Measurements from ENCODE around the gene CYP2R1. TPM values are rescaled to one million over a fixed set of nuclear protein-coding genes. Genes with fewer than 3 reads are reported as not detected.

The CYP2R1 gene
- 10.2 and 14.3 TPM in 2 replicates for total RNA-seq (ENCODE audit: low replicate concordance)

GRCh38 chr11:14892036-14892556 lies at the start of gene CYP2R1:
TSS of gene CYP2R1 (minus strand) at chr11:14892231. CDS start at chr11:14892205, 26 bp downstream.
- peak; percentile 96 for DNase-seq (ENCODE audit: low read depth)
- no peak for TF ChIP-seq CTCF (IDR thresholded peaks at IDR 0.05; ENCODE audit: insufficient read depth, low read length)
- H3K4me3 ChIP-seq (ENCODE audit: low read depth, low read length), result peak within 1 kb of the TSS; percentile 73

GRCh38 chr11:14938936-14939335 lies 46.9 kb upstream of the CYP2R1 start:
- no peak for TF ChIP-seq CTCF (IDR thresholded peaks at IDR 0.05; ENCODE audit: insufficient read depth, low read length)
- H3K4me3 ChIP-seq (ENCODE audit: low read depth, low read length), result no peak overlapping the region
- DNase-seq (ENCODE audit: low read depth), result no peak

- no peak for DNase-seq (ENCODE audit: low read depth)
- no peak overlapping the region for H3K4me3 ChIP-seq (ENCODE audit: low read depth, low read length)
- TF ChIP-seq CTCF (IDR thresholded peaks at IDR 0.05; ENCODE audit: insufficient read depth, low read length), result no peak
Measured at GRCh38 chr11:14934641-14935351, 42.8 kb upstream of the CYP2R1 start.

GRCh38 chr11:14932447-14932846 lies 40.4 kb upstream of the CYP2R1 start:
- TF ChIP-seq CTCF (IDR thresholded peaks at IDR 0.05; ENCODE audit: insufficient read depth, low read length), result no peak
- no peak for DNase-seq (ENCODE audit: low read depth)
- no peak overlapping the region for H3K4me3 ChIP-seq (ENCODE audit: low read depth, low read length)

GRCh38 chr11:14930369-14930768 lies 38.3 kb upstream of the CYP2R1 start:
- DNase-seq (ENCODE audit: low read depth), result no peak
- no peak overlapping the region for H3K4me3 ChIP-seq (ENCODE audit: low read depth, low read length)
- no peak for TF ChIP-seq CTCF (IDR thresholded peaks at IDR 0.05; ENCODE audit: insufficient read depth, low read length)

GRCh38 chr11:14927146-14927545 lies 35.1 kb upstream of the CYP2R1 start:
- no peak for TF ChIP-seq CTCF (IDR thresholded peaks at IDR 0.05; ENCODE audit: insufficient read depth, low read length)
- no peak for DNase-seq (ENCODE audit: low read depth)
- H3K4me3 ChIP-seq (ENCODE audit: low read depth, low read length), result no peak overlapping the region

Data from fibroblast of the aortic adventitia (primary cell).